Measurements from ENCODE around the gene ZNF830.
"Not testable (repeated sequence)": the region's sequence is repeated elsewhere in the genome, so short reads cannot be mapped to it uniquely, and the experiment has no call there.

ZNF830 gene

DNA sequence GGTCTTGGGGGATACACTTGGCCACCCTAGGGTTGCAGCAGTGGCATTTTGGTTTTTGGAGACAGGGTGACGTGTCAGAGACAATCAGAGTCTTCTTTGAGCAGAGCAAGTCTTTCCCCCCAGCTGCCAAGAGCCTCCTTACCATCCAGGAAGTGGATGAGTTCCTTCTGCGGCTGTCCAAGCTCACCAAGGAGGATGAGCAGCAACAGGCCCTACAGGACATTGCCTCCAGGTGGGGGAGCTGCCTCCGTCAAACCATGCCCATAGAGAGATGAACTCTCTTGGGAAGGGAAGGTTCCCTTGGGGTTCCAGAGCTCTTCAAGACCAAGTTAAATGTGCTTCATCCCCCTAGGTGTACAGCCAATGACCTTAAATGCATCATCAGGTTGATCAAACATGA, 30.3 kb downstream of the ZNF830 start:
- no peak for DNase-seq

DNA sequence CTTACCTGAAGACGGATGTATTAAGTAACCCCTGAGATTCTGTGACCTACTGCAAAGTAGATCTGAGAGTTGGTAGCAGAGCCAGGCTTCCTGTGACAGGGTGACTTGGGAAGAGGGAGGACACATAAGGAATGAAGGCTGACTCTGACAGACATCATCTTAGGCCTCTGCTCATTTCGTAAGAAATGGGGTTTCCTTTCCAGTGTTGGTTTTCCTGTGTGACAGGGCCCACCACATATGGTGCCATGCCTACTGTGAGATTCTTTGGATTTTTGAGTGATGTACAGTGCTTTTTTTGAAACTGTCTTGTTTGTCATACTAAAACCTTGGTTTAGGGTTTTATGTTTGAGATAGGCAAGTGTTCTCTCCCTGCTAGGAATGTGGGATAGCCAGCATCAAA, 31.7 kb downstream of the ZNF830 start:
- no peak for DNase-seq

DNA sequence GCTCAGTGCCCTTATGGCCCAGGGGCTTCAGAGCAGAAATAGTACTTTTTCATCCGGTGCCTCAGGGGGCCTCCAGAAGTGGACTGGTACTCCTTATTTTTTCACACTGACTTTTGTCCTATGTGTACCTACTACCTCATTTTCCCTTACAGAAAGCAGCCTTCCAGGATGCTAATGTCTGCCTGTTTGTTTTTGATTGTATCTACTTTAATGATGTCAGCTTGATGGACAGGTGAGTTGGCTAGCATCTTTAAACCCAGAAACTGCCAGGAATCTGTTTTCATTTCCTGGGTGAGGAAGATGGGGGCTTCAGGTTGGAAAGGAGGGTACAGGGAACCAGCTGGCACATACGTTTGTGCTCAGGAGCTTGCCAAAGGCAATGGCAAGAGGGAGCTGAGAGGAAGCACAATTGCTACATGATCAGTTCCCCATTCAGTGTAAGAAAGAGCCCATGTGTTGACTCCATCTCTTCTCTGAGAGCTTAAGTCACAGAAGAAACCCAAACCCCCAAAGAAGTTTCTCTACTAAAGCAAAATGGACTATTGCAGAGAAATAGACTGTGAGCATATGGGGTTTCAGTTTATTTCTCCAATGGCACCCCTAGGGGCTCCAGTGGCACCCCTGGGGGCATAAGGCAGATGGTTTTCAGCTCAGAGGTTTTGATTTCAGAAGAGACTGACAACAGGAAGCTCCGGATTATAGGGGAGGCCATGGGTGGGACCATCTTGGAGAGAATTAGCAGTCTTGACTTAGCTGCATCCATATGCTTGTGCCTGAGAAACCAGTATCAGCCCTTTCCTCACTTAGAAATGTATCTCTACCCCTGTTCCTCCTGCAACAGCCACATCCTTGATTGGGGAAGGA, 35.3 kb downstream of the ZNF830 start:
- DNase-seq, result no peak

DNA sequence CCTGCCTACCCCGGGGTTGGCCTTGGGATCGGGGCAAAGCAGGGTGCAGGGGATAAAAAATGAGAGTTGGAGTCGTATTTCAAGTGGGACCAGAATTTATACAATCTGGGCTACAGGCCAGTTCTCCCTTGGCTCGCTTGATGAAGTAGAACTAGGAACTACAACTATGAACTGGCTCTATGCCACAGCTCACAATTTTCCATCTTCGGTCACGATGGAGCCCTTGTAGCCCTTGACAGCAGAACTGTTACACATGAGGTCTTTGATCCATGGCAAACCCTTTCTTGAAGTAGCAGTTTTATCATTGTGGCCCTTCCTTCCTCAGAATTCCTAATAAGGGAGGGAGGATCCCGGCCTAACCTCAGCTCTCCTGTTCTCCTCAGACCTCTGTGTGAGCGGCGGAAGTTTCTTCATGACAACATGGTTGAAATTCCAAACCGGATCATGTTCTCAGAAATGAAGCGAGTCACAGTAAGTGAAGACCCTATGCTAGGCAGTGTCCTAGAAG, 36.1 kb downstream of the ZNF830 start:
- DNase-seq, result no peak

DNA sequence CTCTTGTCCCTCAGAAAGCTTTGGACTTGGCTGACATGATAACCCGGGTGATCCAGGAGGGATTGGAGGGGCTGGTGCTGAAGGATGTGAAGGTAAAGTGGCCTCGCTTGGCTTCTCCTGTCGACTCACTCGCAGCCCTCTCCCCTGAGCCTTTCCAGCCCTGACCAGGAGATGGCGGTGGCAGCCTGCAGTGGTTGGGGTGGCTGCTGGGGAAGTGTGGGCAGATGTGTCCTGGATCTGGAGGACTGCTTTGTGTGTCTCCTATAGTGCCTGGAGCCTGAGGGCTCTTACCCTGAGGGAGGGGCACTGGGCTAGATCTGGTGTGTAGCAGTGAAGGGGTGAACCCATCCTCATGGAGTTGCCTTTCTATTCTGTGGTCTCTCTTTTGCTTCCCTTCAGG, 36.9 kb downstream of the ZNF830 start:
- DNase-seq, result no peak

DNA sequence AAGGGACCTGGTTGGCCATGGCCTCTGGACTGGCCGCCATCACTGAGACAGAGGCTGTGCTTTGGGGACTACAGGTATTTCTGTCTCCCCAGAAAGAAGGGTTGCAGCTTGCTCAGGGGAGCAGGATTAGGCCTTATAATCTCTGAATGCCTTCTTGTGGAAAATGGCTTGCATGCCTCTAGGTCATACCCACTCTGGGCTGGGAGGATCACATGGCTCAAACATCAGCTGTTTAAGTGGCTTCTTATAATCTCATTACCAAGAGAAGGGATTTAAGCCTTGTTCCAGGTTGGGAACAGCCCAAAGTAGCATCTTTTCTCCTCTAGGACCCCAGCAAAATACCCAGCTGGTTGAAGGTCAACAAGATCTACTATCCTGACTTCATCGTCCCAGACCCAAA, 38.1 kb downstream of the ZNF830 start:
- no peak for DNase-seq

DNA sequence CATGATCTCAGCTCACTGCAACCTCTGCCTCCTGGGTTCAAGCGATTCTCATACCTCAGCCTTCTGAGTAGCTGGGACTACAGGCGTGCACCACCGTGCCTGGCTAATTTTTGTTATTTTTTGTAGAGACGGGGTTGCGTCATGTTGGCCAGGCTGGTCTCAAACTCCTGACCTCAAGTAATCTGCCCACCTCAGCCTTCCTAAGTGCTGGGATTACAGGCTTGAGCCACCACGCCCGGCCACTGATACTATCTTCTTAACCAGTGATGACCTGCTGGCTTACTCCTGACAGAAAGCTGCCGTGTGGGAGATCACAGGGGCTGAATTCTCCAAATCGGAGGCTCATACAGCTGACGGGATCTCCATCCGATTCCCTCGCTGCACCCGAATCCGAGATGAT, 39.6 kb downstream of the ZNF830 start:
- not testable (repeated sequence) for DNase-seq

DNA sequence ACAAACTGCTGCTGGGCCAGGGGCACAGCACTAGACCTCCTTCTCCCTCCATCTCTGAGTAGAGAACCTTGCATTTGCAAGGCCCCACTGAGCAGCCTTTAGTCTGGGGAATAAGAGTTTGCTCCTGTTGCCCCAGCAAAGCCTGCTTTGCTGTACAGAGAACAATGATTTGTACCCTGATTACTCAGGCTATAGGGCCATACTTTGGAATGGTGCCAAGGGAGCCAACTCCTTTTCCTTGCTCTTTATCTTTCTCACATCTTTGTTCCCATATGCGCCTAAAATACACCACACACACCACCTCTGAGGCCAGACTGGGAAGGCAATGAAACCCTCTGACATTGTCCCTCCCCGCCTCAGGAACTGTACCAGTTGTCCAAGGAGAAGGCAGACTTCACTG, 40.2 kb downstream of the ZNF830 start:
- DNase-seq, result no peak

DNA sequence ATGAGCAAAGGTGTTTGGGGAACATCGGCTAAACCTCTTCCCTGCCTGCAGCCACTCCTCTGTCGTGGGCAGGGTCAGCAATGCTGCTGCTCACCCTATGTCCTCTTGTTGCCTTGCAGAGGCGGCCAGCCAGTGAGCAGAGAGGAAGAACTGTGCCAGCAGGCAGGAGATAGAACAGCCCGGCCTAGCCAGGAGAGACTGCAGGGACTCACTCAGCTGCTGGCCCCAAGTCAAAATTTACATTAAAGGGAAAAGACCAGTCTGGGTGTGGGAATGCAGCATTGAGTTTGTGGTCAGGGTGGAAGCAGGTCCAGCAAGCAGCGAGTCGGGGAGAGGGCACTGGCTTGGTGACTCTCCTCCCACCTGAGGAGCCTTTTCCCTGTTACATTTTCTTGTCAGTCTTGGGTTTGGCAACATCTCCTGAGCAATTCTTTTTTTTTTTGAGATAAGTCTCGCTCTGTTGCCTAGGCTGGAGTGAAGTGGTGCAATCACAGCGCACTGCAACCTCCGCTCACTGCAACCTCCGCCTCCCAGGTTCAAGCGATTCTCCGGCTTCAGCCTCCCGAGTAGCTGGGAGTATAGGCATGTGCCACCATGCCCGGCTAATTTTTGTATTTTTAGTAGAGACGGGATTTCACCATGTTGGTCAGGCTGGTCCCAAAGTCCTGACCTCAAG, 41.7 kb downstream of the ZNF830 start:
- no peak for DNase-seq

DNA sequence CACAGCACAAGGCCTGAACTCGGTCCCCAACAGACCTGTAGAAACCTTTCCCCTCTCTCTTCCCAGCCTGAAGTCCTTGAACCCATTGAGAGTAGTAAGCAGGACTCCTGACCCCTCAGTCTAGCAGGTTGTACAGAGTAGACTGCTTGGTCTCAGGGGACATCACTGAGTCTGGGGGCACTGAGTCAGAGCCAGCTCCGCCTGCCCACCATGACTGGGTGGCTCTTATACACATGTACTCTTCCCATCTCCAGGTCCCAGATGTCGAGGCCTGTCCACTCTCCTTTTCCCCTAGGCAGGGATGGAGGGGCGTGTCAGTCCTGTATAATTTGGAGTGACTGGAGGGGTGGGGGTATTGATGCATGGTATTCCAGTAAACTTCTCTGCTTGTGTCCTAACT, 42.4 kb downstream of the ZNF830 start:
- no peak for DNase-seq

DNA sequence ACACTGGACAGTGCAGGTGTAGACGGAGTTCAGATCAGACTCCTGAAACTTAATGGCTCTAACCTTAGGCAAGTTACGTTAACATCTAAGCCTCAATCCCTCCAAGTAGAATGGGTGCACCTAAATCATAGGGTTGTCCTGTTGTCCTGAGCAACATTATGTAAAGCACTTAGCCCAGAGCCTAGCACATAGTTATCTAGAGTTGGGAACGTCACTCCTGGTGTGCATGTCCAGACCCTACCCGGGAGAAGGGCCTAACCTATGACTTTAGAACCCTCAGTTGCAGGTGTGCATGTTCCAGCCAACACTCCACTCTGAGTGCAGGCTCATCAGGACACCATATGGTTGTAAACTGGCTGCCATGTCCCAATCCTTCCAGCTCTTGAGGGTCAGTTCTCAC, 45.0 kb downstream of the ZNF830 start:
- no peak for DNase-seq

DNA sequence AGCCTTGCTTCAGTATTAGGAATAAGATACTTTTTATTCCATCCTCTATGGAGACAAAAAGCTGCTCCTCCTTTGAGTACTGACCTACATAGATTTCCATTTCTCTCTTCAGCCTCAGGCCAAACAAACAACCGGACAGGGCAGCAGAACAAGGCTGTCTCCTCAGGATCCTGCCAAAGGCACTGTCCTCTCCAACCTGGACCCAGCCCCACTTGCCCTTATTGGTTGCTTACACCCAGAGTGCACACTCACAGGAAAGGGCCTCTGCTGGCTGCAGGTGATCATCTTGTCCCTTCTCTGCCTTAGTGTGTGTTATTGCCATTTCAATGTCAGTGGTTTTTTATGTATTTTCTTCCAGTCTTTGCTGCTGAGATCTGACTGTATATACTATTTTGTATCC, 45.6 kb downstream of the ZNF830 start:
- DNase-seq, result no peak

DNA sequence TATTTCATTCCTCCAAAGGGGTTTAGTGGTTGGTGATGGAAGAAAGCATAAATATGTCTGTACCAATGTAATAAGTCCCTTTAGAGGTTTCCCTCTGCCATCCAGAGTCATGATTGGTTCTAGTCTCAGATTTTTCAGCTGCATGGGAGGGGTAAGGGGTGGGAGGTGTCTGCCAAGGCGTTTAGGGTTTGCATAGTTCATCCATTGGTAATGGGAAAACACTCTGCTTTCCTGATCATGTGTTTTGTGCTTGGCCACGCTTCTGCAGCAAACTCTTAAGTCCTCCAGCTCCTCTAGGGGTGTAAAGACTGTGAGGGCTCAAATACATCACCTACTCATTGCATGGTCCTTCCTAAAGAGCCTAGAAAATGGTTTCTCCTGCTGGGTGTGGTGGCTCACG, 48.8 kb downstream of the ZNF830 start:
- DNase-seq, result no peak

DNA sequence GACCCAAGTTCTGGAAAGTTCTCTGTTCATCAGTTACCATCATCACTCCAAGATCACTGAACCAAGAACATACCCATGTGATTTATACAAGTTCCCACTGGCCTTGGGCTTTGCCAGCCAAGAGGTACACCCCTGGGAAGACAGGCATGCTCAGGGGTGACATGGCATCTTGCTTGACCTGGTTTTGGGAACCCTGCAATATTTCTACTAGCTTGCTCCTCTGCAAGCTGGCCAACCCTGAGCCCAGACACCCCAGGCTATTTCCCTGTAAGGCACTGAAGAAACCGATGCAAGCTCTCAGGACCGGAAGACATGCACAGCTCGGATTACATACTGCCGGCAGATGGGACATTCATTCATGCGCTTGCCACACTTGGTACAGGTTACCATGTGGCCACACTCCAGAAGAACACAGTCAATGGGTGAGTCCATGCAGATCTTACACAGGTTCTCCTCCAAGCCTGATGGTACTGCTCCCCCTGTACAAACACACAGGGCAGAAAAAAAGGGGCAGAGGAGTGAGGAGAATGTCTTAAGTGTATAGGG, 50.4 kb downstream of the ZNF830 start:
- no peak for DNase-seq
